HS-27A (cell line): Measurements from ENCODE around the gene GAS6.

ENCODE experiments used
- DNase-seq: peaks from one replicate; pipeline ENCODE4 v3.0.0-alpha.2; 2012; ENCODE audit warnings: low read depth, missing footprints

GAS6 gene

GRCh38 chr13:113770937-113771336 lies 92.9 kb downstream of the GAS6 start:
- no peak for DNase-seq
